Stimulated activated naive CD8-positive, alpha-beta T cell treated with anti-CD3 and anti-CD28 coated beads, Interleukin-15, amount 100 ng/mL, for 72 hours (primary cell): ENCODE data around the gene FILIP1L.

Experiments used
- ATAC-seq: fragments of 150-1000 bp; cut with Tn5 transposase; 2 replicates; pipeline ENCODE4 v1.10.0; 2021; ENCODE audit warnings: mild to moderate bottlenecking, moderate library complexity
- DNase-seq, 2 donors: peaks; one replicate each; pipeline ENCODE4 v3.0.0; 2021 to 2022
- H3K27ac Mint-ChIP-seq, 2 donors: one replicate each; pipeline ENCODE4 v1.8.0; 2022; ENCODE audit warnings: mild to moderate bottlenecking in 2 of 2, mixed read lengths in 2 of 2, moderate library complexity in 2 of 2
- H3K27me3 Mint-ChIP-seq: one replicate; pipeline ENCODE4 v1.8.0; 2022; ENCODE audit warnings: mixed read lengths
- H3K4me1 Mint-ChIP-seq: one replicate; pipeline ENCODE4 v1.8.0; 2022; ENCODE audit warnings: mild to moderate bottlenecking, mixed read lengths
- H3K4me3 Mint-ChIP-seq, 2 donors: one replicate each; pipeline ENCODE4 v1.8.0; 2022; ENCODE audit warnings: mild to moderate bottlenecking in 2 of 2, mixed read lengths in 2 of 2, moderate library complexity in 1 of 2
- H3K9me3 Mint-ChIP-seq, 2 donors: one replicate each; pipeline ENCODE4 v1.8.0; 2022; ENCODE audit warnings: mixed read lengths in 2 of 2

The FILIP1L gene

DNA sequence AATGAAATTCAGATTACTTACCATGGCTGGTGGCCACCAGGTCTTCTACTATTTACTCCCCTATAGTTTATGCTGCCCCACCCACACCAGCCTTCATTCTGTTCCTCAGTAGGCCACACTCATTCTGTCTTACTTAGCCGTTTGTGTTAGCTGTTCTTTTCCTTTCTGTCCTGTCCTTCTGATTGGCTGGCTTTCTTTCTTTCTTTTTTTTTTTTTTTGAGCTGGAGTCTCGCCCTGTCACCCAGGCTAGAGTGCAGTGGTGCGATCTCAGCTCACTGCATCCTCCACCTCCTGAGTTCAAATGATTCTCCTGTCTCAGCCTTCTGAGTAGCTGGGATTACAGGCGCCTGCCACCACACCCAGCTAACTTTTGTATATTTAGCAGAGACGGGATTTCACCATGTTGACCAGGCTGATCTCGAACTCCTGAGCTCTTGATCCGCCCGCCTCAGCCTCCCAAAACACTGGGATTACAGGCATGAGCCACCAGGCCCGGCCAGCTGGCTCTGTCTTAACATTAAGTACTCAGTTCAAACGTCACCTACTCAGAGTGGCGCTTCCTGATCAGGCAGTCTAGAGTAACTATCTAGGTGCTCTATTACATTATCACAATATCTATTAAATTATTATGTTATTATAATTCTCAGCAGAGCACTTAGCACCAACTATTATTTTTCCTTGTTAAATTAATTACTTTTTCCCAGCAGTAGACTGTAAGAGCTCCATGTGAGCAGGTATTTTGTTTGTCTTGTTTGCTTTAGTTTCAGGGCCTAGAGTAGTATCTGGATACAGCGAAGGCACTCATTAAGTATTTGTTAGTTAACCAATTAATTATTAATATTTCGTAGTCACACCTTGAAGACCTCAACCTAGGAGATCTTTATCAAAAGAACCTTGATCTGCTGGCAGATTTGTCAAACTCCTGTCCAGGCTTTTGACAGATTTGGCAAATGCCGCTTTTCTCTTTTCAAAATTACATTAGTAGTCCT is 290.3 kb downstream of the FILIP1L start:
- peaks cover 44% of the 10 kb centered on the region for H3K4me1 Mint-ChIP-seq
- DNase-seq, result no peak
- peak overlapping the region in 1 of 2 donors; percentile 38 for H3K27ac Mint-ChIP-seq
- no peaks in the 10 kb centered on the region for H3K27me3 Mint-ChIP-seq
- no peak for ATAC-seq
- H3K9me3 Mint-ChIP-seq, result no peaks in the 10 kb centered on the region
- no peak overlapping the region for H3K4me3 Mint-ChIP-seq

DNA sequence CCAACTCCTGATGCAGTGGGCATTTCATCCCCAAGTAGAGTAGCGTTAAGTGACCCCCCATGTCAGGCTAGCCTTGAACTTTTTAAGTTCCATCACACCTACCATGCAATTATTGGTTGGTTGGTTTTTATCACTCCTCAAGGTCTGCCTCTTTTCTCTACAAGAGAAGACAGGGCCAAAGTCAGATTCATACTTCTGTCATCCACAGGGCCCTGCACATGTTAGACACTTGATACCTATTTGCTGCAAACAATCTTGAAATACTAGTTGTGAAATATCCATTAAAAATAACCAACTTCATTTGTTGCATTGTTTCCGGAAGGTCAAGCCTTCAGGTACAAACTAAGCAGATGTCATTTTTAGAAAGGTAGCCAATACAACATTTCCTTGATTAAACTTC is 295.5 kb downstream of the FILIP1L start:
- ATAC-seq (no peak), DNase-seq (no peak)
- H3K27me3 Mint-ChIP-seq, result no peaks in the 10 kb centered on the region
- peak overlapping the region; percentile 94 to 95 for H3K4me3 Mint-ChIP-seq
- no peaks in the 10 kb centered on the region for H3K9me3 Mint-ChIP-seq
- peak overlapping the region in 1 of 2 donors; percentile 69 for H3K27ac Mint-ChIP-seq
- peaks cover 43% of the 10 kb centered on the region for H3K4me1 Mint-ChIP-seq

DNA sequence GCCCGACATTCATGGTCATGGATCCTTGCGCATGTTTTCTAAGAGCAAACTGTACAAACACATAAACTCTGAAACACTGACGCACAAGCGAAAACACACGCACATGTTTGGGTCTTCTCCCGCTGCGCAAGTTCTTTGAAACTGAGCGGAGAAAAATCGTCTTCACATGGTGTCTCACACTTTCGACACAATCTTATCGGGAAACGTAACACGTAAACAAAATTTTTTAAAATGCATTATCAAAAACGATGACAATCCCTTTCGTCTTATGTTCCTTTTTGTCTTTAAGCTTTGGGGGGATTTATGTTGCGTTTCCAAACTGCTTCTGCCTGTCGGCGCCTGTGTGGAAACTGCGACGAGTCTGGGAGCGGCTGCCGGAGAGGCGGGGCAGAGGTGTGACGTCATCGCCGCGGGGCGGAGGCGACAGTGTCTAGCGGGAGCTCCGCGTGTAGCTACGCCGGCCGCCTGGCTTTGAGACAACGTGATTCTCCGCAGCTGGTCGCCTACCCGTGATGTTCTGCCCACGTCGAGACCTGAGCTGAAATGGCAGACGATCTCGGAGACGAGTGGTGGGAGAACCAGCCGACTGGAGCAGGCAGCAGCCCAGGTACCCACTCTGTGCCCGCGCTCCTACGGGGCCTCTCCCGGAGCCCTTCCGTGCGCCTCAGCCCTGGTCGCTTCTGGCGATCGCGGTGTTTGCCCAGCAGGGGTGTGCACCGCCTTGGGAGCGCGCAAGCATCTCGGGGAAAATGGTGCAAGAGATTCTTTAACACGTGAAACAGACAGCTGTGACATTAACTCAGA is 296.7 kb downstream of the FILIP1L start, which contains the start of gene CMSS1:
TSS of gene CMSS1 (plus strand) at position 426 of the 804 bp plus-strand sequence.
- no peaks in the 10 kb centered on the region for H3K9me3 Mint-ChIP-seq
- H3K4me3 Mint-ChIP-seq, result peak within 1 kb of the TSS; percentile 94 to 95
- H3K4me1 Mint-ChIP-seq, result peaks cover 37% of the 10 kb centered on the region
- peak; percentile 96 for ATAC-seq
- no peaks in the 10 kb centered on the region for H3K27me3 Mint-ChIP-seq
- H3K27ac Mint-ChIP-seq, result peak within 1 kb of the TSS; percentile 96 to 100
- DNase-seq, result peak; percentile 95 to 96

DNA sequence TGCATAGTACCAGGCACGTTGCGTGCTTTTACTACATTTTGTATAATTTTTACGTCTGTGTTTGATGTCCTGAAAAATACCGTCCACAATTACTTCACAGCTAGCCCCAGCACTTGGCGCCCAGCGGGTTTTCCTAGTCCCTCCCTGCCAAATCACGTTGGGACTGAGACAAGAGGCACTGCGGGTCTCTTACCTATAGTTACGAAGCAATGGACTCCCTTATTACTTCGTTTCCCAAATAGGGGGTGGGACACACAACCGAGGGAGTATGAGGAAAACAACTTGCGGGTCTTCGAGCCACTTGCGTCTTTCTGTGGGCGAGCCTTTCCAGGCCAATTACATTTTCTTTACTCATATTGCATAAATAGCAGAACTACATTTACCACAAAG is 297.3 kb downstream of the FILIP1L start:
- H3K4me3 Mint-ChIP-seq, result peak overlapping the region; percentile 94 to 95
- no peak for ATAC-seq
- peaks cover 37% of the 10 kb centered on the region for H3K4me1 Mint-ChIP-seq

DNA sequence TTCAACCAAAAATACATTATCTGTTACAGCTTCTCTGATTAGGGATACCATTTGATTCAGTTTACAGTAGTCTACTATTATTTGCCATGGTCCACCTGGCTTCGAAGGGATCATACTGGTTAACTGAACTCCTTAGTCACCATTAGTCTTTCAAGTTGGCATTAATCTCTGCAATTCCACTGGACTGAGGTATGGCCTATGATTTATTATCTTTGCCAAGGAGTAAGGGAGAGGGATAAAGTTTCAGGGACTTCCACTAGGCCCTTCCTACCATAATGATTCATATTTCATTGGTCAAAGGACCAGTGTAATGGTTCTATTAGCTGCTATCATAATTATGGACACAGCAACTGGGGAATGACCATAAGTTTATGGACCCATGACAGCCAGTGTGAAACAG is 303.9 kb downstream of the FILIP1L start:
- no peak for ATAC-seq
- DNase-seq, result no peak
- Mint-ChIP-seq H3K4me1 (no peaks in the 10 kb centered on the region), H3K27me3 (no peaks in the 10 kb centered on the region), H3K27ac (no peak overlapping the region), H3K4me3 (no peak overlapping the region), H3K9me3 (peaks cover 6 to 8% of the 10 kb centered on the region in 2 donors)

More for the DNA sequence above, 297.3 kb downstream of the FILIP1L start:
- Mint-ChIP-seq H3K27ac (peak overlapping the region; percentile 96 to 100), H3K9me3 (no peaks in the 10 kb centered on the region), H3K27me3 (no peaks in the 10 kb centered on the region)
- DNase-seq, result no peak

DNA sequence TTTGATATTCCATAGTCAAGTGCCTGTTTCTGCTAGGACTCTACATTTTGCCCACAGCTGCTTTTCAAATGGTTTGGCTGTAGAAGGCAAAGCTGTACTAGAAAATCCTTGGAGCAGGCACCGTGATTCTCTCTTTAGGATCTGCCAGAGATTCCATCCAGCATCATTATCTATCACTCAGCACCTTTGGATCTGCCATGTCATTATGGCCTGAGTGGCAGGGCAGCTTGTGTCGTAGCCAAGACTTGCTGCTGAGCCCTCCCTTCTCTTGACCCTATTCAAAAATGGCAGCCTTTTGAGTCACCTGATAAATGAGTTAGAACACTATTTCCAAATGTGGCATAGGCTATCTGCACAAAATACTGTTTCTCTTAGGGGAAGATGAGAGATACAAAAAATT is 304.7 kb downstream of the FILIP1L start:
- ATAC-seq (no peak), DNase-seq (no peak)
- Mint-ChIP-seq H3K27ac (no peak overlapping the region), H3K27me3 (no peaks in the 10 kb centered on the region), H3K9me3 (peaks cover 8 to 15% of the 10 kb centered on the region in 2 donors), H3K4me1 (no peaks in the 10 kb centered on the region), H3K4me3 (no peak overlapping the region)

DNA sequence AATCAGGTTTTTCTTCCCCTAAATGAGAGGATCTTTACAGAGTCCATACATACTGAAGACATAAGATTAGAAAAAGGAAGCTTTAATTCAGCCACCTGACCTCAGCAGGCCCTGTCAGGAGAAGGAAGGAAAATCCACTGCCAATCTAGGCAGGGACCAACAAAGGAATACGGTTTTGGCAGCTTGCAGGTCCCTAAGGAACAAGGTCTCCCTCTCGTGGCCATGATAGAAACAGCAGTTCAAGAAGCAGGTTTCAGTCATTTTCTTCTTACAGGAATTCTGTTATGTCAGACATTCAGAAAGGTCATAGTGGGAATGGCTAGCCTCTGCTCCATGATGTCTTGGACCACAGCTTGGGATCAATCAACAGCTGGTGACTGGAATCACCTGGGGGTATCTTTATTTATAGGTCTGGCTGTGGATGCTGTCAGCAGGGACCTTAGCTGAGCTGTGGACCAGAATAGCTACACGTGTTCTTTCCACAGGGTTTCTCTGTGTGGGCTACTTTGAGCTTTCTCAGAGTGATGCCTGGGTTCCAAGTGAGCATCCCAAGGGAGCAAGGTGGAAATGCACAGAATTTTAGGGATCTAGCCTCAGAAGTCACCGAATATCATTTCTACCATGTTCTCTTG is 306.0 kb downstream of the FILIP1L start:
- ATAC-seq, result no peak
- H3K4me3 Mint-ChIP-seq, result no peak overlapping the region
- H3K27ac Mint-ChIP-seq, result no peak overlapping the region

DNA sequence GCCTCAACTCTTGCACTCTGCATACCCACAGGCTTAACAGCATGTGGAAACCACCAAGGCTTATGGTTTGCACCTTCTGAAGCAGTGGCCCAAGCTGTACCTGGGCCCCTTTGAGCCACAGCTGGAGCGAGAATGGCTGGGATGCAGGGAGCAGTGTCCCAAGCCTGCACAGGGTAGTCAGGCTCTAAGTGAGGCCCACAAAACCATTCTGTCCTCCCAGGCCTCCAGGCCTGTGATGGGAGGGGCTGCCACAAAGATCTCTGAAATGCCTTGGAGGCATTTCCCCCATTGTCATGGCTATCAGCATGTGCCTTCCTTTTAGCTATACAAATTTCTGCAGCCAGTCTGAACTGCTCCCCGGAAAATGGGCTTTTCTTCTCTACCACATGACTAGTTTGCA is 309.1 kb downstream of the FILIP1L start:
- peaks cover 12 to 43% of the 10 kb centered on the region in 2 donors for H3K9me3 Mint-ChIP-seq
- H3K27me3 Mint-ChIP-seq, result no peaks in the 10 kb centered on the region
- no peak for ATAC-seq
- H3K27ac Mint-ChIP-seq, result no peak overlapping the region
- H3K4me1 Mint-ChIP-seq, result no peaks in the 10 kb centered on the region
- no peak overlapping the region for H3K4me3 Mint-ChIP-seq
- no peak for DNase-seq

More for the DNA sequence above, 306.0 kb downstream of the FILIP1L start:
- Mint-ChIP-seq H3K9me3 (peaks cover 12 to 22% of the 10 kb centered on the region in 2 donors), H3K4me1 (no peaks in the 10 kb centered on the region), H3K27me3 (no peaks in the 10 kb centered on the region)
- DNase-seq, result peak in 1 of 2 donors; percentile 24

DNA sequence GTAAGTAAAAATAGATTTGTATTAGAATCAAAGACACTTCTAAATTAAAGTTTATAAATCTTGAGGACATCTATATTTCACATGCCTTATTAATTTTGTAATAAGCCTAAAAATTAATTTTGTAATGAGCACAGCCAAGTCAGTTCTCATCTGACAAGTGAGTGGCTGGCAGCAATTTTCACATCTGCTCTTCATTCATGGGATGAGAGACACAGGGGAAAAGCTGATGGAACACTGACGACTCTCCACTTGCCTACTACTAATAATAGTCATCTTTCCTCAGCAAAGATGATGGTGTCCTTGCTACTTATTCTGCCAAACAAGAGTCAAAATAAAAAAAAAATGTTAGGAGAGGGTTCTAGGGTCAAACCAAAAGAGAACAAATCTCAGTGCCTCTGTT is 311.0 kb downstream of the FILIP1L start:
- Mint-ChIP-seq H3K9me3 (peaks cover 12 to 43% of the 10 kb centered on the region in 2 donors), H3K27me3 (no peaks in the 10 kb centered on the region), H3K4me3 (no peak overlapping the region), H3K27ac (no peak overlapping the region), H3K4me1 (no peaks in the 10 kb centered on the region)
- ATAC-seq (no peak), DNase-seq (no peak)

DNA sequence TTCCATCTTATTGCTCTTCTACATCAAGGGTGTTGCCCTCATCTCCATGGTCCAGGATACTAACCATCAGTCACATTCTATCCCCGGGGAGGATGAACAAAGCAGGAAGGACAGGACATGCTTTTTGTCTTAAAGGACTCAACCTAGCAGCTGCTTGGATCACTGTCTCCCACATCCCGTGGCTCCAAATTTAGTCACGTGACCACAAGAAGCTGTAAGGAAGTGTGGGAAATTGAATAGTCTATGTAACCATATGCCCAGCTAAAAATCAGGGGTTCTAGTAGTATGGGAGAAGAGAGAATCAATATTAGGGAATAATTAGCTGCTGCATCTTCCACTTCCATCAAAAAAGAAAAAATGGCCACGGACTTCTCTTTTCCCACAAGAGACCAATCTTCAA is 314.9 kb downstream of the FILIP1L start:
- Mint-ChIP-seq H3K4me3 (no peak overlapping the region), H3K9me3 (peaks cover 3 to 26% of the 10 kb centered on the region in 2 donors), H3K4me1 (no peaks in the 10 kb centered on the region), H3K27ac (no peak overlapping the region), H3K27me3 (no peaks in the 10 kb centered on the region)
- ATAC-seq, result no peak
- DNase-seq, result no peak

DNA sequence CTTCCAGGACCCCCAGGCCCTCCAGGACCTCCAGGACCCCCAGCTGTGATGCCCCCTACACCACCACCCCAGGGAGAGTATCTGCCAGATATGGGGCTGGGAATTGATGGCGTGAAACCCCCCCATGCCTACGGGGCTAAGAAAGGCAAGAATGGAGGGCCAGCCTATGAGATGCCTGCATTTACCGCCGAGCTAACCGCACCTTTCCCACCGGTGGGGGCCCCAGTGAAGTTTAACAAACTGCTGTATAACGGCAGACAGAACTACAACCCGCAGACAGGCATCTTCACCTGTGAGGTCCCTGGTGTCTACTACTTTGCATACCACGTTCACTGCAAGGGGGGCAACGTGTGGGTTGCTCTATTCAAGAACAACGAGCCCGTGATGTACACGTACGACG is 318.7 kb downstream of the FILIP1L start:
- ATAC-seq (no peak), DNase-seq (no peak)
- Mint-ChIP-seq H3K27ac (no peak overlapping the region), H3K9me3 (peaks cover 0 to under 1% of the 10 kb centered on the region in 2 donors), H3K4me3 (no peak overlapping the region), H3K27me3 (peaks cover 5% of the 10 kb centered on the region), H3K4me1 (no peaks in the 10 kb centered on the region)

DNA sequence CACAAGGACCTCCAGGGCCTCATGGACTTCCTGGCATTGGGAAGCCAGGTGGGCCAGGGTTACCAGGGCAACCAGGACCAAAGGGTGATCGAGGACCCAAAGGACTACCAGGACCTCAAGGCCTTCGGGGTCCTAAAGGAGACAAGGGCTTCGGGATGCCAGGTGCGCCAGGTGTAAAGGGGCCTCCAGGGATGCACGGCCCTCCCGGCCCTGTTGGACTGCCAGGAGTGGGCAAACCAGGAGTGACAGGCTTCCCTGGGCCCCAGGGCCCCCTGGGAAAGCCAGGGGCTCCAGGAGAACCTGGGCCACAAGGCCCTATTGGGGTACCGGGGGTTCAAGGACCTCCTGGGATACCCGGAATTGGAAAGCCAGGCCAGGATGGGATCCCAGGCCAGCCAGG is 319.8 kb downstream of the FILIP1L start:
- ATAC-seq (no peak), DNase-seq (no peak)
- Mint-ChIP-seq H3K27ac (peak overlapping the region in 1 of 2 donors; percentile 48), H3K4me3 (no peak overlapping the region), H3K4me1 (no peaks in the 10 kb centered on the region), H3K27me3 (peaks cover 12% of the 10 kb centered on the region), H3K9me3 (no peaks in the 10 kb centered on the region)

DNA sequence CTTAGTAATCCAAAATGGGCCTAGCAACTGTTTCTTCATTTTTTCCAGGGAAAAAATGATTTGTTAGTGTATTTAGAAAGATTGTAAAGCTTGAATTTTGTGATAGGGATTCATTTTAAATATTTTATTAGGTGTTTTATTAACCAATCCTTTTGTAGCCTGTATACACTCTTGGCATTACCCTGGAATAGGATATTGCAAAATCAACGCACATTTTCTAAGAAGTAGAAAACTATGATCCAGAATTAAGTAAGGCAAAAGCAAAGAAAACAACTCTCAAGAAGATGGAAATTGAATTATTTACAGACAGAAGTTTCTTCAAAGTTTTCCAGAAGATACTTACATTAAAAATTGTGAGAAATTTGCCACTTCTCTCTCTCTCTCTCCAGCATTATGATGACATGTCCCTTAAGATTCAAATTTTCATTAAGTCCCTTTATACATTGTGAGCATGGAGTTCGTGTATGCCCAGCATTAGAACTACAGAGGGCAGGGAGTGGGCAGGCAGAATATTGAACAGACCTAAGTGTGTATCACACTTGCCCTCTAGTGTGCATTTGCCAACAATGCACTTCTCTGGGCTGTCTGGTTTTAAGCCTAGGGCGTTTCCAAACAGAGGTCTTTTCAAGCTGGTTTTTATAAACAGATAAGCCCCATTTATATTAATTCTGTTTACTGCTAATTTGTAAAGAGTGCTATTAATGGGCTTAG is 325.1 kb downstream of the FILIP1L start:
- Mint-ChIP-seq H3K27ac (no peak overlapping the region), H3K27me3 (peaks cover 21% of the 10 kb centered on the region), H3K4me1 (no peaks in the 10 kb centered on the region), H3K9me3 (no peaks in the 10 kb centered on the region), H3K4me3 (no peak overlapping the region)
- ATAC-seq, result peak; percentile 88
- no peak for DNase-seq
